ENCODE results near the gene C16orf96.

Gene C16orf96

DNA sequence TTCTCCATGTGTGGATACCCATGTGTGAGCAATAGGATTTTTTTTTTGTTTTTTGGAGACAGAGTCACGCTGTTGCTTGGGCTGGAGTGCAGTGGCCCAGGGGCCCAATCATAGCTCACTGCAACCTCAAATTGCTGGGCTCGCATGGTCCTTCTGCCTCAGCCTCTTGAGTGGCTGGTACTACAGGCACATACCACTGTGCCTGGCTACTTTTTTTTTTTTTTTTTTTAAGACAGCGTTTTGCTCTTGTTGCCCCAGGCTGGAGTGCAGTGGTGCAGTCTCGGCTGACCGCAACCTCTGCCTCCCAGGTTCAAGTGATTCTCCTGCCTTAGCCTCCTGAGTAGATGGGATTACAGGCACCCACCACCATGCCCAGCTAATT lies 85.2 kb downstream of the C16orf96 start:
- Histone ChIP-seq H3K4me3 (ENCODE audit: low read depth, low read length) (no peak overlapping the region), H3K4me1 (ENCODE audit: control insufficient read depth, insufficient read depth, low read length) (no peaks in the 10 kb centered on the region), H3K9me3 (ENCODE audit: control insufficient read depth, insufficient read depth, low read depth, low read length) (no peaks in the 10 kb centered on the region), H3K27ac (ENCODE audit: extremely low read depth, low read depth, low read length) (no peak overlapping the region), H3K36me3 (ENCODE audit: control insufficient read depth in 2 of 2, insufficient read depth in 1 of 2, low read length in 2 of 2) (peaks cover 0 to 22% of the 10 kb centered on the region in 2 experiments; a peak in 2 of 3 replicates)
- TF ChIP-seq, protein P1, sequence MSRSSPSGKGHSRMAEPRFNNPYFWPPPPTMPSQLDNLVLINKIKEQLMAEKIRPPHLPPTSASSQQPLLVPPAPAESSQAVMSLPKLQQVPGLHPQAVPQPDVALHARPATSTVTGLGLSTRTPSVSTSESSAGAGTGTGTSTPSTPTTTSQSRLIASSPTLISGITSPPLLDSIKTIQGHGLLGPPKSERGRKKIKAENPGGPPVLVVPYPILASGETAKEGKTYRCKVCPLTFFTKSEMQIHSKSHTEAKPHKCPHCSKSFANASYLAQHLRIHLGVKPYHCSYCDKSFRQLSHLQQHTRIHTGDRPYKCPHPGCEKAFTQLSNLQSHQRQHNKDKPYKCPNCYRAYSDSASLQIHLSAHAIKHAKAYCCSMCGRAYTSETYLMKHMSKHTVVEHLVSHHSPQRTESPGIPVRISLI (tag by site-specific recombination; IDR thresholded peaks at IDR 0.05) = 0 out of 2 replicates have a peak, but pooled peaks have one; percentile 14
- TF ChIP-seq, protein P2, sequence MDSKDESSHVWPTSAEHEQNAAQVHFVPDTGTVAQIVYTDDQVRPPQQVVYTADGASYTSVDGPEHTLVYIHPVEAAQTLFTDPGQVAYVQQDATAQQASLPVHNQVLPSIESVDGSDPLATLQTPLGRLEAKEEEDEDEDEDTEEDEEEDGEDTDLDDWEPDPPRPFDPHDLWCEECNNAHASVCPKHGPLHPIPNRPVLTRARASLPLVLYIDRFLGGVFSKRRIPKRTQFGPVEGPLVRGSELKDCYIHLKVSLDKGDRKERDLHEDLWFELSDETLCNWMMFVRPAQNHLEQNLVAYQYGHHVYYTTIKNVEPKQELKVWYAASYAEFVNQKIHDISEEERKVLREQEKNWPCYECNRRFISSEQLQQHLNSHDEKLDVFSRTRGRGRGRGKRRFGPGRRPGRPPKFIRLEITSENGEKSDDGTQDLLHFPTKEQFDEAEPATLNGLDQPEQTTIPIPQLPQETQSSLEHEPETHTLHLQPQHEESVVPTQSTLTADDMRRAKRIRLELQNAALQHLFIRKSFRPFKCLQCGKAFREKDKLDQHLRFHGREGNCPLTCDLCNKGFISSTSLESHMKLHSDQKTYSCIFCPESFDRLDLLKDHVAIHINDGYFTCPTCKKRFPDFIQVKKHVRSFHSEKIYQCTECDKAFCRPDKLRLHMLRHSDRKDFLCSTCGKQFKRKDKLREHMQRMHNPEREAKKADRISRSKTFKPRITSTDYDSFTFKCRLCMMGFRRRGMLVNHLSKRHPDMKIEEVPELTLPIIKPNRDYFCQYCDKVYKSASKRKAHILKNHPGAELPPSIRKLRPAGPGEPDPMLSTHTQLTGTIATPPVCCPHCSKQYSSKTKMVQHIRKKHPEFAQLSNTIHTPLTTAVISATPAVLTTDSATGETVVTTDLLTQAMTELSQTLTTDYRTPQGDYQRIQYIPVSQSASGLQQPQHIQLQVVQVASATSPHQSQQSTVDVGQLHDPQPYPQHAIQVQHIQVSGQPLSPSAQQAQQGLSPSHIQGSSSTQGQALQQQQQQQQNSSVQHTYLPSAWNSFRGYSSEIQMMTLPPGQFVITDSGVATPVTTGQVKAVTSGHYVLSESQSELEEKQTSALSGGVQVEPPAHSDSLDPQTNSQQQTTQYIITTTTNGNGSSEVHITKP (tag by site-specific recombination; IDR thresholded peaks at IDR 0.05) = peak; percentile 53
- TF ChIP-seq ZNF341 (tag by site-specific recombination; IDR thresholded peaks at IDR 0.05; ENCODE audit: low read depth) (no peak), ZNF335 (tag by site-specific recombination; conservative IDR thresholded peaks at IDR 0.05) (no peak), YY1 (tag by site-specific recombination; IDR thresholded peaks at IDR 0.05) (no peak)
- POLR2A ChIA-PET = no interaction called here
- CTCF ChIA-PET = interaction anchor here (0.6 to 2.3 kb wide), 2 partner anchors 9 to 90 kb away, joined by 5 to 8 read pairs; no protein-coding TSS in a partner anchor

DNA sequence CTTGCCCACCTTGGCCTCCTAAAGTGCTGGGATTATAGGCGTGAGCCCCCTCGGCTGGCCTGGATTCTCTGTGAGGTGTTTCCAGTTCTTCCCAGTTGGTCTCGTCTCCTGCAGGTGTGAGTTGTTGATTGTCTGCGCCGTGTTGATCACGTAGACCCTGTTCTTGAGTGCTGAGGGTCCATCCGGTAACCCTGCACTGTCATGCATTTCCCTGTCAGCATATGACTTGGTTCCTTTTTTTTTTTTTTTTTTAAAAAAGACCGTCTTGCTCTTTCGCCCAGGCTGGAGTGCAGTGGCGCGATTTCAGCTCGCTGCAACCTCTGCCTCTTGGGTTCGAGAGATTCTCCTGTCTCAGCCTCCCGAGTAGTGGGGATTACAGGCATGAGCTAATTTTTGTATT lies 85.8 kb downstream of the C16orf96 start:
- no peak overlapping the region for H3K4me3 ChIP-seq (ENCODE audit: low read depth, low read length)
- no peaks in the 10 kb centered on the region for H3K4me1 ChIP-seq (ENCODE audit: control insufficient read depth, insufficient read depth, low read length)
- no peak overlapping the region for H3K27ac ChIP-seq (ENCODE audit: extremely low read depth, low read depth, low read length)
- peaks cover 0 to 25% of the 10 kb centered on the region in 2 experiments; a peak in 2 of 3 replicates for H3K36me3 ChIP-seq (ENCODE audit: control insufficient read depth in 2 of 2, insufficient read depth in 1 of 2, low read length in 2 of 2)
- ChIA-PET CTCF (interaction anchor here (0.6 to 2.3 kb wide), 2 partner anchors 8 to 89 kb away, joined by 5 to 8 read pairs; no protein-coding TSS in a partner anchor), POLR2A (interaction anchor here (0.6 kb wide), 1 partner anchor 110 kb away, joined by 4 read pairs; no protein-coding TSS in a partner anchor)
- no peaks in the 10 kb centered on the region for H3K9me3 ChIP-seq (ENCODE audit: control insufficient read depth, insufficient read depth, low read depth, low read length)
- TF ChIP-seq ZFP69B (tag by site-specific recombination; IDR thresholded peaks at IDR 0.05) (no peak), ZNF239 (tag by site-specific recombination; IDR thresholded peaks at IDR 0.05) (no peak), ZNF548 (tag by site-specific recombination; IDR thresholded peaks at IDR 0.05) (no peak), ZNF202 (tag by site-specific recombination; IDR thresholded peaks at IDR 0.05; ENCODE audit: borderline replicate concordance) (no peak), YY1 (tag by site-specific recombination; IDR thresholded peaks at IDR 0.05) (no peak)
- TF ChIP-seq, protein P2 (tag by site-specific recombination; IDR thresholded peaks at IDR 0.05) = no peak

DNA sequence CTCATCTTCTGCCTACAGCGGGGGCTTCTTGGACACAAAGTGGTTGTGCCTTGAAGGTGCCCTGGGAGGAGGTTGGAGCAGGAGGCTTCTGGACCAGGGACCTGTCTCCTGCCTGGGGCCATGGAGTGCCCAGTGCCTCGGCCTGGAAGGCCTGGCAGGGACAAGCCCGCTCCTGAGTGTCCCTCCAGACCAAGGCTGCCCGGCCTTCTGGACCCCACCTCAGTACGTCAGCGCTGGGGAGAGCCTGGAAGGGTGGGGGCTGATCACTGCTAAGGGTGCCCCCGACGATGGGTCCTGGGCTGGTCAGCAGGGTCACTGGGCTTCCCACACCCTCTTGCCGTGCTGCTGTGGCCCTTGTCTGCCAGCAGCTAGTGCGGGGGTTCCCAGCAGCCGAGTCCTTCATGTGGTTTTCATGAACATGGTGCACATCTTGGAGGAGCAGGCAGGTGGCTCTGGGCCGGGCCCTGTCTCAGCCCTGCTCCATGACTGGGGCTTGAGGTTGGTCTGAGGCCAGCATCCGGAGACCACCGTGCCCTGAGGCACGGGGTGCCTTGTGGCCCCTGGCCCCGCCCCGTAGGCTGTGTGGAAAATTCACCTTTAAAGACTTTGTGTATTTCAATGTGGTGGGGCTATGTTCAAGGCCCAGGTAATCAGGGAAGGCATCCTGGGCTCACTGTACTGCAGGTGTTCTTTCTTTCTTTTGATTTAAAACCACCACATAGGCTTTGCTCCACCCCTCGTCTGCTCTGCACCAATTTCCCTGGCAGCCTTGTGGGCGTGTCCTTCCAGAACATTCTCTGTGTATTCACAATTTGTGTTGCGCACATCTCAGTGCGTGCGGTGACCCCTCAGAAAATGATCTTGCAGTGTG lies 90.9 kb downstream of the C16orf96 start:
- POLR2A ChIA-PET = no interaction called here
- Histone ChIP-seq H3K4me3 (ENCODE audit: low read depth, low read length) (no peak overlapping the region), H3K36me3 (ENCODE audit: control insufficient read depth in 2 of 2, insufficient read depth in 1 of 2, low read length in 2 of 2) (peaks cover 0 to 40% of the 10 kb centered on the region in 2 experiments; a peak in 2 of 3 replicates), H3K9me3 (ENCODE audit: control insufficient read depth, insufficient read depth, low read depth, low read length) (no peaks in the 10 kb centered on the region), H3K4me1 (ENCODE audit: control insufficient read depth, insufficient read depth, low read length) (no peaks in the 10 kb centered on the region), H3K27ac (ENCODE audit: extremely low read depth, low read depth, low read length) (no peak overlapping the region)
- CTCF ChIA-PET = no interaction called here
- TF ChIP-seq ZNF37A (tag by site-specific recombination; IDR thresholded peaks at IDR 0.05) = no peak
- no peak for TF ChIP-seq ZNF654 (tag by site-specific recombination; IDR thresholded peaks at IDR 0.05; ENCODE audit: low read depth)
- no peak for TF ChIP-seq KLF10 (tag by site-specific recombination; IDR thresholded peaks at IDR 0.05)
- TF ChIP-seq ZNF2 (tag by site-specific recombination; IDR thresholded peaks at IDR 0.05) = no peak
- TF ChIP-seq ZFP37 (tag by site-specific recombination; IDR thresholded peaks at IDR 0.05) = no peak

Data from HEK293 (cell line).